Measurements from ENCODE around the gene KCNK13.

KCNK13 gene

GRCh38 chr14:90034156-90034555 lies 27.6 kb upstream of the KCNK13 start:
- TF ChIP-seq SPI1 (IDR thresholded peaks at IDR 0.05; ENCODE audit: borderline replicate concordance, low read depth) (no peak), POLR2AphosphoS5 (IDR thresholded peaks at IDR 0.05; ENCODE audit: low read depth) (no peak), CTCF (IDR thresholded peaks at IDR 0.05; ENCODE audit: insufficient read depth, low read length) (no peak), GABPA (IDR thresholded peaks at IDR 0.05; ENCODE audit: low read depth) (no peak), REST (IDR thresholded peaks at IDR 0.05; ENCODE audit: insufficient replicate concordance, low read depth) (no peak)
- no peak for DNase-seq (ENCODE audit: low read depth in 1 of 2, low spot score in 1 of 2)
- Histone ChIP-seq H3K4me3 (replicated peaks; ENCODE audit: insufficient read depth, low read length) (no peak overlapping the region), H3K27ac (replicated peaks) (no peak overlapping the region), H3K27me3 (ENCODE audit: insufficient read depth, poor library complexity, severe bottlenecking) (no peaks in the 10 kb centered on the region)

- H3K27me3 ChIP-seq (ENCODE audit: insufficient read depth, poor library complexity, severe bottlenecking): no peaks in the 10 kb centered on the region
- TF ChIP-seq CTCF (IDR thresholded peaks at IDR 0.05; ENCODE audit: insufficient read depth, low read length) (no peak), GABPA (IDR thresholded peaks at IDR 0.05; ENCODE audit: low read depth) (no peak), SPI1 (IDR thresholded peaks at IDR 0.05; ENCODE audit: borderline replicate concordance, low read depth) (no peak), POLR2AphosphoS5 (IDR thresholded peaks at IDR 0.05; ENCODE audit: low read depth) (no peak), REST (IDR thresholded peaks at IDR 0.05; ENCODE audit: insufficient replicate concordance, low read depth) (no peak)
- no peak overlapping the region for H3K4me3 ChIP-seq (replicated peaks; ENCODE audit: insufficient read depth, low read length)
- H3K27ac ChIP-seq (replicated peaks): no peak overlapping the region
- no peak for DNase-seq (ENCODE audit: low read depth in 1 of 2, low spot score in 1 of 2)
Measured at GRCh38 chr14:90034835-90035525, 26.8 kb upstream of the KCNK13 start.

GRCh38 chr14:90039253-90040010 lies 22.4 kb upstream of the KCNK13 start:
- Histone ChIP-seq H3K27me3 (ENCODE audit: insufficient read depth, poor library complexity, severe bottlenecking) (no peaks in the 10 kb centered on the region), H3K4me3 (replicated peaks; ENCODE audit: insufficient read depth, low read length) (no peak overlapping the region), H3K27ac (replicated peaks) (no peak overlapping the region)
- no peak for DNase-seq (ENCODE audit: low read depth in 1 of 2, low spot score in 1 of 2)
- TF ChIP-seq SPI1 (IDR thresholded peaks at IDR 0.05; ENCODE audit: borderline replicate concordance, low read depth): no peak
- TF ChIP-seq REST (IDR thresholded peaks at IDR 0.05; ENCODE audit: insufficient replicate concordance, low read depth): no peak
- no peak for TF ChIP-seq POLR2AphosphoS5 (IDR thresholded peaks at IDR 0.05; ENCODE audit: low read depth)
- TF ChIP-seq CTCF (IDR thresholded peaks at IDR 0.05; ENCODE audit: insufficient read depth, low read length): no peak
- TF ChIP-seq GABPA (IDR thresholded peaks at IDR 0.05; ENCODE audit: low read depth): no peak
